H1 (cell line): Measurements from ENCODE around the gene RAB11A. TPM values are rescaled to one million over a fixed set of nuclear protein-coding genes. Genes with fewer than 3 reads are reported as not detected.

ENCODE experiments used
- CTCF ChIA-PET: fragments of 300-600 bp; sonication (Branson Sonifier 250); formaldehyde crosslinking; loops from one replicate; lab custom pipeline; 2021; ENCODE audit not compliant: partially characterized antibody; lab: Charles Lee
- POLR2A ChIA-PET: fragments of 300-600 bp; sonication (Branson Sonifier 250); formaldehyde crosslinking; loops from one replicate; lab custom pipeline; 2021; ENCODE audit warnings: inconsistent platforms; ENCODE audit not compliant: partially characterized antibody; lab: Charles Lee
- DNase-seq, 2 experiments: peaks; one replicate each; pipeline versions ENCODE4 v3.0.0 to v3.0.0-alpha.2; 2010 to 2022; ENCODE audit warnings: low spot score in 2 of 2, low read depth in 1 of 2, mixed read lengths in 1 of 2
- FAIRE-seq: peaks from 2 replicates; lab custom pipeline; 2011; peaks lifted over from hg19 to GRCh38; lab: Jason Lieb, UNC
- H2AFZ ChIP-seq: 2 replicates; pipeline ENCODE4 v1.8.1; 2012; ENCODE audit warnings: low read length, inconsistent platforms
- H2AK5ac ChIP-seq: 2 replicates; pipeline ENCODE4 v1.6.1; 2013; ENCODE audit warnings: low read depth, low read length
- H2BK120ac ChIP-seq: replicated peaks from 2 replicates; pipeline ENCODE3; 2013; ENCODE audit warnings: low read depth, low read length, inconsistent platforms
- H2BK12ac ChIP-seq: 2 replicates; pipeline ENCODE4 v1.6.1; 2013; ENCODE audit warnings: low read depth, low read length
- H2BK15ac ChIP-seq: 2 replicates; pipeline ENCODE4 v1.6.1; 2013; ENCODE audit warnings: low read length
- H2BK20ac ChIP-seq: 2 replicates; pipeline ENCODE4 v1.6.1; 2013; ENCODE audit warnings: low read length
- H2BK5ac ChIP-seq: 2 replicates; pipeline ENCODE4 v1.6.1; 2013; ENCODE audit warnings: low read depth, low read length
- H3K14ac ChIP-seq: 2 replicates; pipeline ENCODE4 v1.6.1; 2013; ENCODE audit warnings: inconsistent platforms; ENCODE audit not compliant: insufficient read length
- H3K18ac ChIP-seq: 2 replicates; pipeline ENCODE4 v1.6.1; 2013; ENCODE audit warnings: low read length; ENCODE audit errors: extremely low read depth
- H3K23ac ChIP-seq: 2 replicates; pipeline ENCODE4 v1.6.1; 2013; ENCODE audit warnings: inconsistent platforms; ENCODE audit not compliant: insufficient read length
- H3K23me2 ChIP-seq: 2 replicates; pipeline ENCODE4 v1.6.1; 2013; ENCODE audit warnings: low read depth, low read length
- H3K27ac ChIP-seq: 2 replicates; pipeline ENCODE4 v1.6.1; 2011; ENCODE audit warnings: low read depth, low read length, inconsistent platforms
- H3K27me3 ChIP-seq, 4 experiments: replicated peaks in 1 of 4; 1 replicate in 1 of 4; 2 replicates in 3 of 4; pipeline versions ENCODE4 v1.6.1 to v1.8.1; 2011 to 2013; ENCODE audit warnings: low read length in 3 of 4, mild to moderate bottlenecking in 3 of 4, inconsistent platforms in 2 of 4, mixed read lengths in 2 of 4, moderate library complexity in 1 of 4; ENCODE audit not compliant: control insufficient read depth in 3 of 4, insufficient read depth in 3 of 4; ENCODE audit errors: extremely low read depth in 1 of 4
- H3K36me3 ChIP-seq, 4 experiments: 2 replicates each; pipeline versions ENCODE4 v1.6.1 to v1.8.1; 2011 to 2013; ENCODE audit warnings: mild to moderate bottlenecking in 4 of 4, low read length in 3 of 4, moderate library complexity in 2 of 4, control low read depth in 1 of 4, inconsistent platforms in 1 of 4; ENCODE audit not compliant: insufficient read depth in 4 of 4, control insufficient read depth in 2 of 4
- H3K4ac ChIP-seq: replicated peaks from 2 replicates; pipeline ENCODE3; 2013; ENCODE audit warnings: low read length, low read depth, mixed read lengths, inconsistent platforms; ENCODE audit not compliant: insufficient read length
- H3K4me1 ChIP-seq, 4 experiments: replicated peaks in 1 of 4; 1 replicate in 1 of 4; 2 replicates in 3 of 4; pipeline versions ENCODE4 v1.6.1 to v1.8.1; 2011 to 2013; ENCODE audit warnings: low read length in 3 of 4, inconsistent platforms in 2 of 4, mixed read lengths in 1 of 4; ENCODE audit not compliant: insufficient read depth in 4 of 4, control insufficient read depth in 3 of 4
- H3K4me2 ChIP-seq, 2 experiments: 2 replicates each; pipeline versions ENCODE4 v1.6.1 to v1.8.1; 2011 to 2013; ENCODE audit warnings: low read depth in 2 of 2, low read length in 2 of 2, control low read depth in 1 of 2, inconsistent platforms in 1 of 2, mild to moderate bottlenecking in 1 of 2; ENCODE audit not compliant: insufficient read depth in 1 of 2
- H3K4me3 ChIP-seq, 4 experiments: fragments of 200-600, 300-600 bp in 1 of 4; sonication (generic), shearing (Covaris generic), sonication (Bioruptor Twin) in 1 of 4; 2 replicates each; pipeline versions ENCODE4 v1.5.1 to v1.8.1; 2011 to 2016; ENCODE audit warnings: low read length in 4 of 4, low read depth in 3 of 4, control low read depth in 2 of 4, inconsistent platforms in 2 of 4, mild to moderate bottlenecking in 2 of 4, mixed read lengths in 1 of 4, moderate library complexity in 1 of 4; ENCODE audit not compliant: insufficient read depth in 2 of 4; ENCODE audit errors: extremely low read depth in 1 of 4
- H3K56ac ChIP-seq: replicated peaks from 2 replicates; pipeline ENCODE3; 2013; ENCODE audit warnings: low read depth, mild to moderate bottlenecking, mixed read lengths, low read length, inconsistent platforms; ENCODE audit not compliant: insufficient read length
- H3K79me1 ChIP-seq: 2 replicates; pipeline ENCODE4 v1.6.1; 2013; ENCODE audit warnings: low read depth, low read length, control low read depth
- H3K79me2 ChIP-seq, 2 experiments: 2 replicates each; pipeline versions ENCODE4 v1.6.1 to v1.8.1; 2012 to 2013; ENCODE audit warnings: low read length in 2 of 2, mild to moderate bottlenecking in 2 of 2, inconsistent platforms in 1 of 2; ENCODE audit not compliant: insufficient read depth in 2 of 2, control insufficient read depth in 1 of 2
- H3K9ac ChIP-seq, 4 experiments: replicated peaks in 1 of 4; 1 replicate in 1 of 4; 2 replicates in 3 of 4; pipeline versions ENCODE4 v1.6.1 to v1.8.1; 2011 to 2013; ENCODE audit warnings: low read depth in 3 of 4, low read length in 3 of 4, control low read depth in 2 of 4, mild to moderate bottlenecking in 2 of 4, moderate library complexity in 2 of 4, inconsistent platforms in 1 of 4; ENCODE audit errors: extremely low read depth in 1 of 4
- H3K9me3 ChIP-seq, 2 experiments: 2 replicates each; pipeline versions ENCODE4 v1.6.1 to v1.8.1; 2012 to 2013; ENCODE audit warnings: mild to moderate bottlenecking in 2 of 2, moderate library complexity in 2 of 2, control low read depth in 1 of 2, inconsistent platforms in 1 of 2, low read depth in 1 of 2, low read length in 1 of 2, mixed read lengths in 1 of 2; ENCODE audit not compliant: insufficient read depth in 2 of 2
- H4K20me1 ChIP-seq, 2 experiments: replicated peaks in 1 of 2; 2 replicates each; pipeline versions ENCODE3 to v1.8.1; 2011 to 2013; ENCODE audit warnings: inconsistent platforms in 2 of 2, low read length in 2 of 2, mild to moderate bottlenecking in 1 of 2; ENCODE audit not compliant: insufficient read depth in 2 of 2, control insufficient read depth in 1 of 2
- H4K5ac ChIP-seq: 2 replicates; pipeline ENCODE4 v1.6.1; 2013; ENCODE audit warnings: low read length, low read depth, mixed read lengths, inconsistent platforms; ENCODE audit not compliant: insufficient read length
- H4K8ac ChIP-seq: 2 replicates; pipeline ENCODE4 v1.8.0; 2013; ENCODE audit warnings: mild to moderate bottlenecking, moderate library complexity, low read length, inconsistent platforms; ENCODE audit not compliant: insufficient read depth; ENCODE audit errors: extremely low read depth
- H4K91ac ChIP-seq: replicated peaks from 2 replicates; pipeline ENCODE3; 2013; ENCODE audit warnings: low read length, mixed read lengths, inconsistent platforms; ENCODE audit not compliant: insufficient read length
- ASH2L ChIP-seq: fragments of 200-600, 300-600 bp; sonication (generic); IDR thresholded peaks from one replicate; pipeline ENCODE4 v1.7.1; 2017; ENCODE audit warnings: low read length
- ATF2 ChIP-seq: IDR thresholded peaks from 2 replicates; pipeline ENCODE4 v1.6.1; 2012; ENCODE audit warnings: low read length, inconsistent platforms
- BRCA1 ChIP-seq: IDR thresholded peaks from 2 replicates; pipeline ENCODE4 v1.6.1; 2012; ENCODE audit warnings: low read depth, low read length, improper control_type of control experiment
- CBX8 ChIP-seq: fragments of 300-800, 300-1000 bp; sonication (generic); IDR thresholded peaks from 2 replicates; pipeline ENCODE4 v1.7.1; 2016; ENCODE audit warnings: low read depth, low read length, borderline replicate concordance
- EGR1 ChIP-seq: IDR thresholded peaks from 2 replicates; pipeline ENCODE4 v1.6.1; 2011; ENCODE audit warnings: low read depth, low read length, borderline replicate concordance
- EZH2 ChIP-seq: fragments of 200-600 bp; sonication (generic); IDR thresholded peaks from 2 replicates; pipeline ENCODE4 v1.7.1; 2012; ENCODE audit warnings: low read depth, mild to moderate bottlenecking, moderate library complexity, low read length, inconsistent platforms; ENCODE audit not compliant: severe bottlenecking
- JUND ChIP-seq: IDR thresholded peaks from 2 replicates; pipeline ENCODE4 v1.6.1; 2011; ENCODE audit warnings: mild to moderate bottlenecking, improper control_type of control experiment, low read length
- RAD21 ChIP-seq, 2 experiments: IDR thresholded peaks in 1 of 2; conservative IDR thresholded peaks in 1 of 2; 2 replicates each; pipeline ENCODE4 v1.6.1; 2011; ENCODE audit warnings: low read depth in 2 of 2, low read length in 2 of 2, improper control_type of control experiment in 1 of 2, inconsistent platforms in 1 of 2, mild to moderate bottlenecking in 1 of 2, moderate library complexity in 1 of 2
- SP1 ChIP-seq: IDR thresholded peaks from 2 replicates; pipeline ENCODE4 v1.6.1; 2011; ENCODE audit warnings: low read depth, low read length
- SRF ChIP-seq: IDR thresholded peaks from 2 replicates; pipeline ENCODE4 v1.6.1; 2011; ENCODE audit warnings: mild to moderate bottlenecking, low read depth, low read length, moderate library complexity
- TAF1 ChIP-seq: IDR thresholded peaks from 2 replicates; pipeline ENCODE4 v1.6.1; 2011; ENCODE audit warnings: mild to moderate bottlenecking, low read depth, low read length
- TEAD4 ChIP-seq: IDR thresholded peaks from 2 replicates; pipeline ENCODE4 v1.6.1; 2012; ENCODE audit warnings: low read depth, low read length, inconsistent platforms, mixed read lengths
- WGBS, 2 experiments: shearing (Covaris generic) in 1 of 2; methylation state at CpG; one replicate each; pipeline versions ENCODE4 v1.1.6 to v1.1.7; 2013 to 2015; ENCODE audit warnings: low lambda C conversion rate in 2 of 2, mixed read lengths in 2 of 2, inconsistent platforms in 1 of 2, low coverage in 1 of 2, missing lambda C conversion rate in 1 of 2; ENCODE audit not compliant: insufficient replicate concordance in 2 of 2, insufficient coverage in 1 of 2, insufficient read length in 1 of 2; ENCODE audit errors: extremely low coverage in 1 of 2, missing lambda C conversion rate in 1 of 2; 5-methylcytosine and 5-hydroxymethylcytosine counted together
- polyA plus RNA-seq, 7 experiments: library from polyadenylated mRNA; depleted of rRNA in 3 of 7; stranded (reverse) in 5 of 7; unstranded in 2 of 7; fragments of >200 nt in 5 of 7; fragments of 200-250 nt in 2 of 7; gene quantifications; 1 replicate in 5 of 7; 2 replicates in 1 of 7; 4 replicates in 1 of 7; pipeline versions ENCODE4 v1.2.1 to v1.2.3, GENCODE V29; 2011 to 2013; ENCODE audit warnings: missing spikeins in 2 of 7, mixed read lengths in 2 of 7
- total RNA-seq: library from RNA; stranded (reverse); fragmentation: NEBNext Ultra II Directional; extraction: Animal tissue kit (Norgen Biotek cat#: 25700); gene quantifications from 2 replicates; pipeline ENCODE4 v1.2.1, GENCODE V29; 2021

RAB11A gene
- total and polyA plus RNA-seq, 2 of the 8 experiments (the other 6 are each of a cell fraction or from before 2014, with no cell fraction given) = 211 to 254 TPM

GRCh38 chr15:65851981-65852380 lies 17.3 kb upstream of the RAB11A start:
- no peak overlapping the region for H2BK12ac ChIP-seq
- no peak overlapping the region for H3K14ac ChIP-seq
- no peak overlapping the region for H3K23ac ChIP-seq
- no peaks in the 10 kb centered on the region for H3K27me3 ChIP-seq
- H3K4me2 ChIP-seq = no peak overlapping the region
- no peaks in the 10 kb centered on the region for H3K23me2 ChIP-seq
- H3K27ac ChIP-seq = no peak overlapping the region
- no peak overlapping the region for H4K91ac ChIP-seq
- no peak for DNase-seq
- no peak overlapping the region for H3K4ac ChIP-seq
- H3K56ac ChIP-seq = no peak overlapping the region
- CTCF ChIA-PET = interaction anchor here (0.7 to 1.3 kb wide), 6 partner anchors 8 to 453 kb away, joined by 3 to 5 read pairs (median 3); no protein-coding TSS in a partner anchor
- H3K79me1 ChIP-seq = no peaks in the 10 kb centered on the region
- H3K18ac ChIP-seq = no peak overlapping the region
- H2AK5ac ChIP-seq = no peak overlapping the region
- 86% methylated on average over 5 of the region's 5 CpGs; no CpG with 5 or more reads in 1 of the 2 experiments for WGBS, 2 experiments
- H2BK120ac ChIP-seq = no peak overlapping the region
- H3K4me1 ChIP-seq = no peaks in the 10 kb centered on the region
- POLR2A ChIA-PET = no interaction called here
- no peak overlapping the region for H2BK15ac ChIP-seq
- H4K20me1 ChIP-seq = no peaks in the 10 kb centered on the region
- H3K79me2 ChIP-seq = no peaks in the 10 kb centered on the region
- no peak for FAIRE-seq
- no peak overlapping the region for H2BK5ac ChIP-seq
- no peaks in the 10 kb centered on the region for H3K36me3 ChIP-seq
- no peaks in the 10 kb centered on the region for H3K9me3 ChIP-seq
- no peak overlapping the region for H4K8ac ChIP-seq
- no peak overlapping the region for H2BK20ac ChIP-seq
- no peak overlapping the region for H3K4me3 ChIP-seq
- H3K9ac ChIP-seq = no peak overlapping the region
- no peak overlapping the region for H4K5ac ChIP-seq
- H2AFZ ChIP-seq = no peak overlapping the region; the same call in 1 of the 2 replicates
- TF ChIP-seq CBX8 (no peak), ATF2 (no peak), EGR1 (no peak), TAF1 (no peak), BRCA1 (no peak), RAD21 (IDR thresholded peaks at IDR 0.05 in 1 of 2, conservative IDR thresholded peaks at IDR 0.05 in 1 of 2; ENCODE audit: low read depth in 2 of 2, low read length in 2 of 2) (no peak), EZH2 (no peak), SRF (no peak), SP1 (no peak), JUND (no peak), TEAD4 (no peak), ASH2L (no peak)
